ENCODE results near the gene SH3RF3.

Gene SH3RF3

GRCh38 chr2:109498906-109499305 lies 369.9 kb downstream of the SH3RF3 start:
- in situ Hi-C loops (cut with HindIII; ENCODE audit: low sequenced_read_pairs), result no loop called here

- in situ Hi-C loops (cut with HindIII; ENCODE audit: low sequenced_read_pairs), result no loop called here
Measured at GRCh38 chr2:109499566-109499965, 370.6 kb downstream of the SH3RF3 start.

GRCh38 chr2:109500910-109501309 lies 371.9 kb downstream of the SH3RF3 start:
- in situ Hi-C loops (cut with HindIII; ENCODE audit: low sequenced_read_pairs), result no loop called here

GRCh38 chr2:109501461-109501860 lies 372.5 kb downstream of the SH3RF3 start:
- in situ Hi-C loops (cut with HindIII; ENCODE audit: low sequenced_read_pairs), result no loop called here

GRCh38 chr2:109503191-109503590 lies 374.2 kb downstream of the SH3RF3 start:
- in situ Hi-C loops (cut with HindIII; ENCODE audit: low sequenced_read_pairs), result no loop called here

- in situ Hi-C loops (cut with HindIII; ENCODE audit: low sequenced_read_pairs), result no loop called here
Measured at GRCh38 chr2:109507217-109507616, 378.2 kb downstream of the SH3RF3 start.

- in situ Hi-C loops (cut with HindIII; ENCODE audit: low sequenced_read_pairs), result no loop called here
Measured at GRCh38 chr2:109507828-109508227, 378.8 kb downstream of the SH3RF3 start.

GRCh38 chr2:109508556-109508955 lies 379.6 kb downstream of the SH3RF3 start:
- in situ Hi-C loops (cut with HindIII; ENCODE audit: low sequenced_read_pairs), result no loop called here

GRCh38 chr2:109510136-109511028 lies 381.4 kb downstream of the SH3RF3 start:
- in situ Hi-C loops (cut with HindIII; ENCODE audit: low sequenced_read_pairs), result no loop called here

- in situ Hi-C loops (cut with HindIII; ENCODE audit: low sequenced_read_pairs), result no loop called here
Measured at GRCh38 chr2:109511168-109511567, 382.2 kb downstream of the SH3RF3 start.

- in situ Hi-C loops (cut with HindIII; ENCODE audit: low sequenced_read_pairs), result no loop called here
Measured at GRCh38 chr2:109512076-109512475, 383.1 kb downstream of the SH3RF3 start.

GRCh38 chr2:109513230-109513629 lies 384.2 kb downstream of the SH3RF3 start:
- in situ Hi-C loops (cut with HindIII; ENCODE audit: low sequenced_read_pairs), result no loop called here

- in situ Hi-C loops (cut with HindIII; ENCODE audit: low sequenced_read_pairs), result no loop called here
Measured at GRCh38 chr2:109513749-109514588, 385.0 kb downstream of the SH3RF3 start.

GRCh38 chr2:109514857-109515256 lies 385.9 kb downstream of the SH3RF3 start:
- in situ Hi-C loops (cut with HindIII; ENCODE audit: low sequenced_read_pairs), result no loop called here

GRCh38 chr2:109516445-109517117 lies 387.6 kb downstream of the SH3RF3 start:
- in situ Hi-C loops (cut with HindIII; ENCODE audit: low sequenced_read_pairs), result no loop called here

- in situ Hi-C loops (cut with HindIII; ENCODE audit: low sequenced_read_pairs), result no loop called here
Measured at GRCh38 chr2:109517118-109517889, 388.3 kb downstream of the SH3RF3 start.

GRCh38 chr2:109519513-109519912 lies 390.5 kb downstream of the SH3RF3 start:
- in situ Hi-C loops (cut with HindIII; ENCODE audit: low sequenced_read_pairs), result no loop called here

- in situ Hi-C loops (cut with HindIII; ENCODE audit: low sequenced_read_pairs), result no loop called here
Measured at GRCh38 chr2:109521233-109522062, 392.4 kb downstream of the SH3RF3 start.

- in situ Hi-C loops (cut with HindIII; ENCODE audit: low sequenced_read_pairs), result no loop called here
Measured at GRCh38 chr2:109522063-109522374, 393.0 kb downstream of the SH3RF3 start.

GRCh38 chr2:109523121-109523520 lies 394.1 kb downstream of the SH3RF3 start:
- in situ Hi-C loops (cut with HindIII; ENCODE audit: low sequenced_read_pairs), result no loop called here
